ENCODE measurements around the gene TEX51.

The TEX51 gene

GRCh38 chr2:126940331-126940730, 41.6 kb downstream of the TEX51 start:
- TF ChIP-seq TCF12 (IDR thresholded peaks at IDR 0.05; ENCODE audit: low read depth) (no peak), TEAD4 (IDR thresholded peaks at IDR 0.05) (no peak), NFIC (IDR thresholded peaks at IDR 0.05) (no peak), CEBPB (IDR thresholded peaks at IDR 0.05) (no peak), USF1 (IDR thresholded peaks at IDR 0.05) (no peak), EP300 (IDR thresholded peaks at IDR 0.05; ENCODE audit: borderline replicate concordance) (no peak), REST (IDR thresholded peaks at IDR 0.05; ENCODE audit: low read depth) (no peak), CREB1 (IDR thresholded peaks at IDR 0.05; ENCODE audit: low read depth) (no peak), TAF1 (IDR thresholded peaks at IDR 0.05; ENCODE audit: low read depth) (no peak), ZBTB7A (IDR thresholded peaks at IDR 0.05; ENCODE audit: low read depth) (no peak), YY1 (IDR thresholded peaks at IDR 0.05; ENCODE audit: low read depth) (no peak), MAX (IDR thresholded peaks at IDR 0.05) (no peak), EGR1 (IDR thresholded peaks at IDR 0.05) (no peak), FOXM1 (IDR thresholded peaks at IDR 0.05; ENCODE audit: borderline replicate concordance, low read depth) (no peak), RAD21 (IDR thresholded peaks at IDR 0.05; ENCODE audit: low read depth) (no peak)

- TF ChIP-seq RAD21 (IDR thresholded peaks at IDR 0.05; ENCODE audit: low read depth) (no peak), YY1 (IDR thresholded peaks at IDR 0.05; ENCODE audit: low read depth) (no peak), CREB1 (IDR thresholded peaks at IDR 0.05; ENCODE audit: low read depth) (no peak), NFIC (IDR thresholded peaks at IDR 0.05) (no peak), REST (IDR thresholded peaks at IDR 0.05; ENCODE audit: low read depth) (no peak), TEAD4 (IDR thresholded peaks at IDR 0.05) (no peak), ZBTB7A (IDR thresholded peaks at IDR 0.05; ENCODE audit: low read depth) (no peak), EP300 (IDR thresholded peaks at IDR 0.05; ENCODE audit: borderline replicate concordance) (no peak), USF1 (IDR thresholded peaks at IDR 0.05) (no peak), EGR1 (IDR thresholded peaks at IDR 0.05) (no peak)
Measured at GRCh38 chr2:126942427-126943203, 43.9 kb downstream of the TEX51 start.

- TF ChIP-seq YY1 (IDR thresholded peaks at IDR 0.05; ENCODE audit: low read depth) (no peak), USF1 (IDR thresholded peaks at IDR 0.05) (no peak), FOXM1 (IDR thresholded peaks at IDR 0.05; ENCODE audit: borderline replicate concordance, low read depth) (no peak), CREB1 (IDR thresholded peaks at IDR 0.05; ENCODE audit: low read depth) (no peak), MAX (IDR thresholded peaks at IDR 0.05) (no peak), EGR1 (IDR thresholded peaks at IDR 0.05) (no peak), EP300 (IDR thresholded peaks at IDR 0.05; ENCODE audit: borderline replicate concordance) (no peak), REST (IDR thresholded peaks at IDR 0.05; ENCODE audit: low read depth) (no peak), ZBTB7A (IDR thresholded peaks at IDR 0.05; ENCODE audit: low read depth) (no peak), TEAD4 (IDR thresholded peaks at IDR 0.05) (no peak)
Measured at GRCh38 chr2:126943612-126944348, 45.1 kb downstream of the TEX51 start.
